H1 (cell line): ENCODE data around the gene PLCL1. TPM values are rescaled to one million over a fixed set of nuclear protein-coding genes. Genes with fewer than 3 reads are reported as not detected.

Experiments used
- CTCF ChIA-PET: fragments of 300-600 bp; sonication (Branson Sonifier 250); formaldehyde crosslinking; loops from one replicate; lab custom pipeline; 2021; ENCODE audit not compliant: partially characterized antibody; lab: Charles Lee
- POLR2A ChIA-PET: fragments of 300-600 bp; sonication (Branson Sonifier 250); formaldehyde crosslinking; loops from one replicate; lab custom pipeline; 2021; ENCODE audit warnings: inconsistent platforms; ENCODE audit not compliant: partially characterized antibody; lab: Charles Lee
- DNase-seq, 2 experiments: peaks; one replicate each; pipeline versions ENCODE4 v3.0.0 to v3.0.0-alpha.2; 2010 to 2022; ENCODE audit warnings: low spot score in 2 of 2, low read depth in 1 of 2, mixed read lengths in 1 of 2
- FAIRE-seq: peaks from 2 replicates; lab custom pipeline; 2011; peaks lifted over from hg19 to GRCh38; lab: Jason Lieb, UNC
- H2AFZ ChIP-seq: 2 replicates; pipeline ENCODE4 v1.8.1; 2012; ENCODE audit warnings: low read length, inconsistent platforms
- H2AK5ac ChIP-seq: 2 replicates; pipeline ENCODE4 v1.6.1; 2013; ENCODE audit warnings: low read depth, low read length
- H2BK120ac ChIP-seq: replicated peaks from 2 replicates; pipeline ENCODE3; 2013; ENCODE audit warnings: low read depth, low read length, inconsistent platforms
- H2BK12ac ChIP-seq: 2 replicates; pipeline ENCODE4 v1.6.1; 2013; ENCODE audit warnings: low read depth, low read length
- H2BK15ac ChIP-seq: 2 replicates; pipeline ENCODE4 v1.6.1; 2013; ENCODE audit warnings: low read length
- H2BK20ac ChIP-seq: 2 replicates; pipeline ENCODE4 v1.6.1; 2013; ENCODE audit warnings: low read length
- H2BK5ac ChIP-seq: 2 replicates; pipeline ENCODE4 v1.6.1; 2013; ENCODE audit warnings: low read depth, low read length
- H3K14ac ChIP-seq: 2 replicates; pipeline ENCODE4 v1.6.1; 2013; ENCODE audit warnings: inconsistent platforms; ENCODE audit not compliant: insufficient read length
- H3K18ac ChIP-seq: 2 replicates; pipeline ENCODE4 v1.6.1; 2013; ENCODE audit warnings: low read length; ENCODE audit errors: extremely low read depth
- H3K23ac ChIP-seq: 2 replicates; pipeline ENCODE4 v1.6.1; 2013; ENCODE audit warnings: inconsistent platforms; ENCODE audit not compliant: insufficient read length
- H3K23me2 ChIP-seq: 2 replicates; pipeline ENCODE4 v1.6.1; 2013; ENCODE audit warnings: low read depth, low read length
- H3K27ac ChIP-seq: 2 replicates; pipeline ENCODE4 v1.6.1; 2011; ENCODE audit warnings: low read depth, low read length, inconsistent platforms
- H3K27me3 ChIP-seq, 4 experiments: replicated peaks in 1 of 4; 1 replicate in 1 of 4; 2 replicates in 3 of 4; pipeline versions ENCODE4 v1.6.1 to v1.8.1; 2011 to 2013; ENCODE audit warnings: low read length in 3 of 4, mild to moderate bottlenecking in 3 of 4, inconsistent platforms in 2 of 4, mixed read lengths in 2 of 4, moderate library complexity in 1 of 4; ENCODE audit not compliant: control insufficient read depth in 3 of 4, insufficient read depth in 3 of 4; ENCODE audit errors: extremely low read depth in 1 of 4
- H3K36me3 ChIP-seq, 4 experiments: 2 replicates each; pipeline versions ENCODE4 v1.6.1 to v1.8.1; 2011 to 2013; ENCODE audit warnings: mild to moderate bottlenecking in 4 of 4, low read length in 3 of 4, moderate library complexity in 2 of 4, control low read depth in 1 of 4, inconsistent platforms in 1 of 4; ENCODE audit not compliant: insufficient read depth in 4 of 4, control insufficient read depth in 2 of 4
- H3K4ac ChIP-seq: replicated peaks from 2 replicates; pipeline ENCODE3; 2013; ENCODE audit warnings: low read length, low read depth, mixed read lengths, inconsistent platforms; ENCODE audit not compliant: insufficient read length
- H3K4me1 ChIP-seq, 4 experiments: replicated peaks in 1 of 4; 1 replicate in 1 of 4; 2 replicates in 3 of 4; pipeline versions ENCODE4 v1.6.1 to v1.8.1; 2011 to 2013; ENCODE audit warnings: low read length in 3 of 4, inconsistent platforms in 2 of 4, mixed read lengths in 1 of 4; ENCODE audit not compliant: insufficient read depth in 4 of 4, control insufficient read depth in 3 of 4
- H3K4me2 ChIP-seq, 2 experiments: 2 replicates each; pipeline versions ENCODE4 v1.6.1 to v1.8.1; 2011 to 2013; ENCODE audit warnings: low read depth in 2 of 2, low read length in 2 of 2, control low read depth in 1 of 2, inconsistent platforms in 1 of 2, mild to moderate bottlenecking in 1 of 2; ENCODE audit not compliant: insufficient read depth in 1 of 2
- H3K4me3 ChIP-seq, 4 experiments: fragments of 200-600, 300-600 bp in 1 of 4; sonication (generic), shearing (Covaris generic), sonication (Bioruptor Twin) in 1 of 4; 2 replicates each; pipeline versions ENCODE4 v1.5.1 to v1.8.1; 2011 to 2016; ENCODE audit warnings: low read length in 4 of 4, low read depth in 3 of 4, control low read depth in 2 of 4, inconsistent platforms in 2 of 4, mild to moderate bottlenecking in 2 of 4, mixed read lengths in 1 of 4, moderate library complexity in 1 of 4; ENCODE audit not compliant: insufficient read depth in 2 of 4; ENCODE audit errors: extremely low read depth in 1 of 4
- H3K56ac ChIP-seq: replicated peaks from 2 replicates; pipeline ENCODE3; 2013; ENCODE audit warnings: low read depth, mild to moderate bottlenecking, mixed read lengths, low read length, inconsistent platforms; ENCODE audit not compliant: insufficient read length
- H3K79me1 ChIP-seq: 2 replicates; pipeline ENCODE4 v1.6.1; 2013; ENCODE audit warnings: low read depth, low read length, control low read depth
- H3K79me2 ChIP-seq, 2 experiments: 2 replicates each; pipeline versions ENCODE4 v1.6.1 to v1.8.1; 2012 to 2013; ENCODE audit warnings: low read length in 2 of 2, mild to moderate bottlenecking in 2 of 2, inconsistent platforms in 1 of 2; ENCODE audit not compliant: insufficient read depth in 2 of 2, control insufficient read depth in 1 of 2
- H3K9ac ChIP-seq, 4 experiments: replicated peaks in 1 of 4; 1 replicate in 1 of 4; 2 replicates in 3 of 4; pipeline versions ENCODE4 v1.6.1 to v1.8.1; 2011 to 2013; ENCODE audit warnings: low read depth in 3 of 4, low read length in 3 of 4, control low read depth in 2 of 4, mild to moderate bottlenecking in 2 of 4, moderate library complexity in 2 of 4, inconsistent platforms in 1 of 4; ENCODE audit errors: extremely low read depth in 1 of 4
- H3K9me3 ChIP-seq, 2 experiments: 2 replicates each; pipeline versions ENCODE4 v1.6.1 to v1.8.1; 2012 to 2013; ENCODE audit warnings: mild to moderate bottlenecking in 2 of 2, moderate library complexity in 2 of 2, control low read depth in 1 of 2, inconsistent platforms in 1 of 2, low read depth in 1 of 2, low read length in 1 of 2, mixed read lengths in 1 of 2; ENCODE audit not compliant: insufficient read depth in 2 of 2
- H4K20me1 ChIP-seq, 2 experiments: replicated peaks in 1 of 2; 2 replicates each; pipeline versions ENCODE3 to v1.8.1; 2011 to 2013; ENCODE audit warnings: inconsistent platforms in 2 of 2, low read length in 2 of 2, mild to moderate bottlenecking in 1 of 2; ENCODE audit not compliant: insufficient read depth in 2 of 2, control insufficient read depth in 1 of 2
- H4K5ac ChIP-seq: 2 replicates; pipeline ENCODE4 v1.6.1; 2013; ENCODE audit warnings: low read length, low read depth, mixed read lengths, inconsistent platforms; ENCODE audit not compliant: insufficient read length
- H4K8ac ChIP-seq: 2 replicates; pipeline ENCODE4 v1.8.0; 2013; ENCODE audit warnings: mild to moderate bottlenecking, moderate library complexity, low read length, inconsistent platforms; ENCODE audit not compliant: insufficient read depth; ENCODE audit errors: extremely low read depth
- H4K91ac ChIP-seq: replicated peaks from 2 replicates; pipeline ENCODE3; 2013; ENCODE audit warnings: low read length, mixed read lengths, inconsistent platforms; ENCODE audit not compliant: insufficient read length
- BCL11A ChIP-seq, 2 experiments: IDR thresholded peaks; one replicate each; pipeline ENCODE4 v1.6.1; 2011; ENCODE audit warnings: low read depth in 2 of 2, low read length in 2 of 2, mild to moderate bottlenecking in 2 of 2
- CBX5 ChIP-seq: fragments of 300-800, 300-1000 bp; sonication (generic); IDR thresholded peaks from 2 replicates; pipeline ENCODE4 v1.7.1; 2016; ENCODE audit warnings: antibody characterized with exemption, low read length, low read depth
- CBX8 ChIP-seq: fragments of 300-800, 300-1000 bp; sonication (generic); IDR thresholded peaks from 2 replicates; pipeline ENCODE4 v1.7.1; 2016; ENCODE audit warnings: low read depth, low read length, borderline replicate concordance
- CHD2 ChIP-seq: IDR thresholded peaks from 2 replicates; pipeline ENCODE4 v1.6.1; 2012; ENCODE audit warnings: low read length, improper control_type of control experiment
- CREB1 ChIP-seq: IDR thresholded peaks from 2 replicates; pipeline ENCODE4 v1.6.1; 2012; ENCODE audit warnings: inconsistent platforms
- CTBP2 ChIP-seq: IDR thresholded peaks from 2 replicates; pipeline ENCODE4 v1.7.0; 2011; ENCODE audit warnings: borderline replicate concordance, mild to moderate bottlenecking, moderate library complexity, mixed read lengths, low read length; ENCODE audit not compliant: insufficient read depth, insufficient read length
- EGR1 ChIP-seq: IDR thresholded peaks from 2 replicates; pipeline ENCODE4 v1.6.1; 2011; ENCODE audit warnings: low read depth, low read length, borderline replicate concordance
- FOSL1 ChIP-seq: IDR thresholded peaks from 2 replicates; pipeline ENCODE4 v1.6.1; 2011; ENCODE audit warnings: mild to moderate bottlenecking, low read depth, low read length, moderate library complexity; ENCODE audit not compliant: insufficient read depth
- KDM4A ChIP-seq: IDR thresholded peaks from one replicate; pipeline ENCODE4 v1.7.1; 2012; ENCODE audit warnings: low read depth, mild to moderate bottlenecking, moderate library complexity, low read length, inconsistent platforms; ENCODE audit not compliant: severe bottlenecking
- NRF1 ChIP-seq: IDR thresholded peaks from 2 replicates; pipeline ENCODE4 v1.6.1; 2011; ENCODE audit warnings: mild to moderate bottlenecking, low read depth, low read length, improper control_type of control experiment
- POU5F1 ChIP-seq: IDR thresholded peaks from 2 replicates; pipeline ENCODE4 v1.6.1; 2011; ENCODE audit warnings: low read depth, mild to moderate bottlenecking, low read length, moderate library complexity
- RFX5 ChIP-seq: IDR thresholded peaks from 2 replicates; pipeline ENCODE4 v1.6.1; 2011; ENCODE audit warnings: low read depth, low read length, improper control_type of control experiment, borderline replicate concordance
- SIN3A ChIP-seq, 2 experiments: IDR thresholded peaks in 1 of 2; conservative IDR thresholded peaks in 1 of 2; 2 replicates each; pipeline ENCODE4 v1.6.1; 2011 to 2012; ENCODE audit warnings: low read length in 2 of 2, improper control_type of control experiment in 1 of 2, low read depth in 1 of 2, mild to moderate bottlenecking in 1 of 2
- SIX5 ChIP-seq: IDR thresholded peaks from 2 replicates; pipeline ENCODE4 v1.6.1; 2011; ENCODE audit warnings: mild to moderate bottlenecking, low read depth, low read length
- WGBS, 2 experiments: shearing (Covaris generic) in 1 of 2; methylation state at CpG; one replicate each; pipeline versions ENCODE4 v1.1.6 to v1.1.7; 2013 to 2015; ENCODE audit warnings: low lambda C conversion rate in 2 of 2, mixed read lengths in 2 of 2, inconsistent platforms in 1 of 2, low coverage in 1 of 2, missing lambda C conversion rate in 1 of 2; ENCODE audit not compliant: insufficient replicate concordance in 2 of 2, insufficient coverage in 1 of 2, insufficient read length in 1 of 2; ENCODE audit errors: extremely low coverage in 1 of 2, missing lambda C conversion rate in 1 of 2; 5-methylcytosine and 5-hydroxymethylcytosine counted together
- polyA plus RNA-seq, 7 experiments: library from polyadenylated mRNA; depleted of rRNA in 3 of 7; stranded (reverse) in 5 of 7; unstranded in 2 of 7; fragments of >200 nt in 5 of 7; fragments of 200-250 nt in 2 of 7; gene quantifications; 1 replicate in 5 of 7; 2 replicates in 1 of 7; 4 replicates in 1 of 7; pipeline versions ENCODE4 v1.2.1 to v1.2.3, GENCODE V29; 2011 to 2013; ENCODE audit warnings: missing spikeins in 2 of 7, mixed read lengths in 2 of 7
- total RNA-seq: library from RNA; stranded (reverse); fragmentation: NEBNext Ultra II Directional; extraction: Animal tissue kit (Norgen Biotek cat#: 25700); gene quantifications from 2 replicates; pipeline ENCODE4 v1.2.1, GENCODE V29; 2021
- TF ChIP-seq, protein P1 (sequence below): IDR thresholded peaks from 2 replicates; pipeline ENCODE4 v1.6.1; 2012; ENCODE audit warnings: inconsistent platforms

PLCL1 gene
- total and polyA plus RNA-seq, 2 of the 8 experiments (the other 6 are each of a cell fraction or from before 2014, with no cell fraction given): not detected

DNA sequence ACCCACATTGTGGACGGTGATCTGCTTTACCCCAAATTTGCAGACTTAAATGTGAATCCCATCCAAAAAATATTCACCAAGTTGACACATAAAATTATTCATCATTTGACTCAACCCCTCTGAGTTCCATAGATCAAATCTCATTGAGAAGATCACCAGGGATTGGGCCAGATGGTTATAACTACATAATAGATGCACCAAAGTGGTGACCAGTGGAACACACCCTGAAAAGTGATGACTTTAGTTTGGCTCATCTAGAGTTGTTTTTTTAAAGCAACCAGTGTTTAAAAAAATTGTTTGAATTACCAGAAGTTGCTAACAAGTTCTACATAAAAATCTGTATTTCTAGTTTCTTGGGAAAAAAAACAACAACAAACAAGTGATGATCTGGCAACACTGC lies 155.0 kb downstream of the PLCL1 start:
- H3K36me3 ChIP-seq: no peaks in the 10 kb centered on the region
- no peaks in the 10 kb centered on the region for H3K23me2 ChIP-seq
- H3K27me3 ChIP-seq: no peaks in the 10 kb centered on the region
- no peak overlapping the region for H4K91ac ChIP-seq
- no peaks in the 10 kb centered on the region for H3K4me1 ChIP-seq
- no peak overlapping the region for H3K14ac ChIP-seq
- DNase-seq (no peak), FAIRE-seq (no peak)
- no peak overlapping the region for H2BK20ac ChIP-seq
- no peaks in the 10 kb centered on the region for H3K79me1 ChIP-seq
- POLR2A ChIA-PET: no interaction called here
- H2BK5ac ChIP-seq: no peak overlapping the region
- no peak overlapping the region for H4K5ac ChIP-seq
- no peak overlapping the region for H2BK120ac ChIP-seq
- no peak overlapping the region for H2AK5ac ChIP-seq
- H4K20me1 ChIP-seq: no peaks in the 10 kb centered on the region
- H2BK12ac ChIP-seq: no peak overlapping the region
- H3K9ac ChIP-seq: no peak overlapping the region
- no peak overlapping the region for H2AFZ ChIP-seq
- H3K56ac ChIP-seq: no peak overlapping the region
- H4K8ac ChIP-seq: no peak overlapping the region
- no peaks in the 10 kb centered on the region for H3K9me3 ChIP-seq
- no peak overlapping the region for H2BK15ac ChIP-seq
- H3K23ac ChIP-seq: no peak overlapping the region
- no peak overlapping the region for H3K18ac ChIP-seq
- no peak overlapping the region for H3K4me3 ChIP-seq
- no peak overlapping the region for H3K4me2 ChIP-seq
- CTCF ChIA-PET: interaction anchor here (1.0 to 1.7 kb wide), 2 partner anchors 18 to 100 kb away, joined by 3 to 4 read pairs; no protein-coding TSS in a partner anchor
- H3K27ac ChIP-seq: no peak overlapping the region
- no peaks in the 10 kb centered on the region for H3K79me2 ChIP-seq
- WGBS, 2 experiments: 87% methylated on average over 1 of the region's 1 CpG; no CpG with 5 or more reads in 1 of the 2 experiments
- no peak overlapping the region for H3K4ac ChIP-seq
- TF ChIP-seq EGR1 (no peak), NRF1 (no peak), KDM4A (no peak), CTBP2 (no peak), SIX5 (no peak), CHD2 (no peak), CBX8 (no peak), SIN3A (conservative IDR thresholded peaks at IDR 0.05 in 1 of 2, IDR thresholded peaks at IDR 0.05 in 1 of 2; ENCODE audit: low read depth in 1 of 2, low read length in 2 of 2) (no peak), CBX5 (no peak), POU5F1 (no peak), BCL11A (IDR thresholded peaks at IDR 0.05; ENCODE audit: low read depth in 2 of 2, low read length in 2 of 2) (no peak), FOSL1 (no peak), RFX5 (no peak), CREB1 (no peak)
- TF ChIP-seq, protein P1, sequence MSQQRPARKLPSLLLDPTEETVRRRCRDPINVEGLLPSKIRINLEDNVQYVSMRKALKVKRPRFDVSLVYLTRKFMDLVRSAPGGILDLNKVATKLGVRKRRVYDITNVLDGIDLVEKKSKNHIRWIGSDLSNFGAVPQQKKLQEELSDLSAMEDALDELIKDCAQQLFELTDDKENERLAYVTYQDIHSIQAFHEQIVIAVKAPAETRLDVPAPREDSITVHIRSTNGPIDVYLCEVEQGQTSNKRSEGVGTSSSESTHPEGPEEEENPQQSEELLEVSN: no peak
